HG03196 (cell line): Measurements from ENCODE around the gene NBPF1.
"Not testable (repeated sequence)": the region's sequence is repeated elsewhere in the genome, so short reads cannot be mapped to it uniquely, and the experiment has no call there.

ENCODE experiments used
- ATAC-seq: cut with Tn5 transposase; IDR thresholded peaks from one replicate; pipeline ENCODE4 v1.9.1; 2021; ENCODE audit not compliant: unreplicated experiment

NBPF1 gene

DNA sequence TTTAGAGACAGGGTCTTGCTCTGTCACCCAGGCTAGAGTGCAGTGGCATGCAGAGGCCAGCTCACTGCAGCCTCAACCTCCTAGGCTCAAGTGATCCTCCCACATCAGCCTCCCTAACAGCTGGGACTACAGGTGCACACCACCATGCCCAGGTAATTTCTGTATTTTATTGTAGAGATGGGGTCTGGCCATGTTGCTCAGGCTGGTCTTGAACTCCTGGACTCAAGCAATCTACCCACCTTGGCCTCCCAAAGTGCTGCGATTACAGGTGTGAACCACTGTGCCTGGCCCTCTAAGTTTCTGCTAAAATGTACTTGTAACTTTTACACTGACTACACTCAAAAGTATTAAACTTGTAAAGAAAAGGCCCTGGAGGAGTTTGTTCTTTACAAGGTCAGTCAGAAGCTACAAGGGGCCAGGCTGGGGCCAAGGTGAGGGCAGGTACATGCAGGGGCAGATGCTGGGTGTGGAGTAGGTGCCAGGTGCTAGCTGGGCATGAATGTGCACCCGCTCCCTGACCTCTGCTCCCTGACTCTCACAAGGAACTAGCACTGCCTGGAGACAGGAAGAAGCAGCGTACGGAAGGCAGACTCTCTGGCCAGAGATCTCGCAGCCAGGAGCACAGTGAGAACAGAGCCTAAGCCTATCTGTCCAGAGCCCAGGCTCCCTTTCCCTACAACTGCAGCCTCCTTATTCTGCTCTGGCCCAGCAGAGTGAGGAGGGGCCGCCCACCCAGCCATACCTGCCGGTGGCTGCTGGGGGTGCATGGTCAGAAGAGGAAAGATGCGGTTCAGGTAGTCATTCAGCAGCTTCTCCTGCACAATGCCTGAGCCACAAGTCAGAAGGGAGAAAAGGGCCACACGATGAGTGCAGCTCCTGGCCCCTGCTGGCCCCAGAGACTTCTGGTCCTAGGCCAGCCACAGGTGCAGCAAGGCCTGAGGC, 28.9 kb upstream of the NBPF1 start:
- not testable (repeated sequence) for ATAC-seq

DNA sequence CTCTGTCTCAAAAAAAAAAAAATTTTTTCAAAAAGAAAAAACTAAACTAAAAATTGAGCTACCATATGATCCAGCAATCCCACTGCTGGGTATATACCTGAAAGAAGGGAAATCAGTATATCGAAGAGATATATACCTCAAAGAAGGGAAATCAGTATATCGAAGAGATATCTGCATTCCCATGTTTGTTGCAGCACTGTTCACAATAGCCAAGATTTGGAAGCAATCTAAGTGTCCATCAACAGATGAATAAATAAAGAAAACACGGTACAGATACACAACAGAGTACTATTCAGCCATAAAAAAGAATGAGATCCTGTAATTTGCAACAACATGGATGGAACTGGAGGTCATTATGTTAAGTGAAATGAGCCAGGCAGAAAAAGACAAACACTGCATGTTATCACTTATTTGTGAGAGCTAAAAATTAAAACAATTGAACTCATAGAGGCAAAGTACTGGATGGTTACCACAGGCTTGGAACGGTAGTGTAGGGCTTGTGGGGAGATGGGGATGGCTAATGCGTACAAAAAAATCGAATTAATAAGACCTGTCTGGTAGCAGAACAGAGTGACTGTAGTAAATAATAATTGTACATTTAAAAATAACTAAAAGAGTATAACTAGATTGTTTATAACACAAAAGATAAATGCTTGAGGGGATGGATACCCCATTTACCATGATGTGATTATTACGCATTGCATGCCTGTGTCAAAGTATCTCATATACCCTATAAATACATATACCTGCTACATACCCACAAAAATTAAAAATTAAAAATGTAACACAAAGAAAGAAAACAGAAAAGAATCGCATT, 28.0 kb upstream of the NBPF1 start:
- not testable (repeated sequence) for ATAC-seq

DNA sequence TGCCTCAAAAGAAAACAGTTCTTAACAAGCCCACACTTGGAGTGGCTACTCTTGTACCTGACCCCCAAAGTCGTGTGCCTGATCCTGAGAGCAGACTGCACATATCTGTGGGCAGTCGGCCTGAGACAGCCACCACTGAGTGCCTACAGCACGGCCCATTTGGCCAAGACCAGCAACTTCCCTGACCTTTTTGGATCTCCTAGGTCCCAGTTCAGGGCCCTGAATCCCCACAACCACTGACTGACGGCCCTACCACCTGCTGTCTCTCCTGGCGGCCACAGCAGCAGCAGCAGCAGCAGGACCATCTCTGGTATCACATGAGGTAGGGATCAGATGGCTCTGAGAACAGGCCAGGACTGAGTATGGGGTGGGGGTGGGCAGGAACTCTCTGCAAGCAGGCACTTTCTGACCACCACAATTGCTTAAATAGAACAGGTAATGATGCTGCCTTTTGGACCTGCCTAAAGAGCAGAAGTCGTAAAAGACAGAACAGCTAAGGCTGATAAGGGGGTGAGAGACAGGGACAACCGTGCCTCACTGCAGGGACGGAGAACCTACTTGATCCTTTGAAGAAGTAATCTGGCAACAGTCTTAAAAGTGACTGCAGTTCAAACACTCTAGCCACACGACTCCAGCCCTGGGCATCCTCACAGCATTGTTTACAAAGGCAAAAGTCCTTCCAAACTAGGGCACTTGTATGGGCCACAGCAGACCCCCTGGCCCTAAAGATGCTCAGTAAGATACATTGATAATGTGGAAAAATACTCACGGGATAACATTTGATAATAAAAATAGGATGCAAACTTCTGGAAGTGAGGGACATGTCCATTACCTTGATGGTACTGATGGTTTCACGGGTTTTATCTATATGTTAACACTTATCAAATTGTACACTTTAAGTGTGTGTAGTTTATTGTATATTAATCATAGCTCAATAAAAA, 26.0 kb upstream of the NBPF1 start:
- not testable (repeated sequence) for ATAC-seq

DNA sequence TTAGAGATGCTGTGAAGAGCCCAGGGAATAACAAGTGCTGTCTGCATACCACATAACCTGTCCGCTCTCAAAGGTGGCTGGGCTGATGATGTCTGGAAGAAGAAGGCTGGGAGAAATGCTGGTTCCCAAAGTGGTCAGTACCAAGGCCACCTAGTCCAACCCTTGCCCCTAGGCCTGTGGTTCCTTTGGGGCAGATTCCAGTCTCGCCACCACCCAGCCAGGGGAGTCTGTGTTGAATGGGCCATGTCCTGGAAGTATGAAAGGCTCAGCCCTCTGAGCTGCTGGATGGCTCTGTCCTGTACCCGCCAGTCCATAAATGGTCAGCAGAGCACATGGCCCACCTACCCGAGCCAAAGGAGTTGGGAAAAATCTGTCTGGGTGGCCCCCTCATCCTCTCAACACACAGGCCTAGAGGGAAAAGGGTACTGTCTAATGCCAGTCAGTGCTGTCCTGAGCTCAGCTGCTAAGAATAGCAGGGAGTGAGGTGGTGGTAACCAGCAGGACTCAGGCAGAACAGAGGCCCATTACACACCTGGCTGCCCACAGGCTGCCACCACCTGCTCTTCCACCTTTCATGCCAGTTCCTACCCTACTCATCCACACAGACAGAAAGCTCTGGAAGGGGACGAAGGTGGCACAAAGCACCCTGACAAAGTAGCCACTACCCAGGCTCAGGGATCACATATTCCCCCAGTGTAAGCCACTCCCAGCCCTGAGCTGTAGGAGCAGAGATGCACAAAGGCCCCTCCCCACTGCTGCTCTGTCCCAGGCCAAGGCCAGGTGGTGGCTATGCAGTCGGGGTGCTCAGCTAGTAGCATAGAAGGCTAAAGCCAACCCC, 24.8 kb upstream of the NBPF1 start:
- ATAC-seq = not testable (repeated sequence)

GRCh38 chr1:16636551-16637195, 23.3 kb upstream of the NBPF1 start:
- ATAC-seq = not testable (repeated sequence)

- ATAC-seq = not testable (repeated sequence)
Measured at GRCh38 chr1:16635959-16636358, 22.6 kb upstream of the NBPF1 start.

GRCh38 chr1:16633540-16634282, 20.3 kb upstream of the NBPF1 start:
- not testable (repeated sequence) for ATAC-seq

DNA sequence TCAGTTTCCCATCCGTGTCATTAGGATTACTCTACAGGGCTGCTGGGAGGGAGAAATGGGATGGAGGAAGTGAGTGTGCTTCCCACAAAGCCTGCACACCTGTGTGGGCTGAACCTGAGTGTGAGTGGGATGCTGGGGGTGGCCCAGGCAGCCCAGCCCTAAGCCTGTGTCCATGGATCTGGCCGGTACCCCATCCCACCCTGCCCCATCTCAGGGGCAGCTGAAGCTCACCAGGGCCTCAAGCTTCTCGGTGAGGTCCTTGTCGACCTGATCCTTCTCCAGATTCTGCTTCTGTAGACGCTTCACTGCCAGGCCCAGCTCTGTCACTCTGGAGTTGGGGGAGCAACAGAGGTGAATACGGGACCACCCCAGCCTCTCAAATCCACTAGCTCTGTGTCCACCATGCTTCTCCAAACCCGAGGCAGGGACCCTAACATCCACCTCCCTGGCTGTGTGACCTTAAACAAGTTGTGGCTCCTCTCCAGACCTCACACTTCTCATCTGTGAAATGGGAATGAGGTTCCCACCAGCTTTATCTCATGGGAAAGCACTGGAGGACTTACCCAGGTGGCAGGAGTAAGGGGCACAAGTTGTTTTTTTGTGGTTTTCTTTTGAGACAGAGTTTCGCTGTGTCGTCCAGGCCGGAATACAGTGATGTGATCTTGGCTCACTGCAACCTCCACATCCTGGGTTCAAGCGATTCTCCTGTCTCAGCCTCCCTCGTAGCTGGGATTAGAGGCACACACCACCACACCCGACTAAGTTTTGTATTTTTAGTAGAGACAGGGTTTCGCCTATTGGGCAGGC, 18.9 kb upstream of the NBPF1 start:
- ATAC-seq = not testable (repeated sequence)

GRCh38 chr1:16631248-16632043, 18.1 kb upstream of the NBPF1 start:
- ATAC-seq = no peak

GRCh38 chr1:16630661-16631247, 17.4 kb upstream of the NBPF1 start:
- no peak for ATAC-seq

DNA sequence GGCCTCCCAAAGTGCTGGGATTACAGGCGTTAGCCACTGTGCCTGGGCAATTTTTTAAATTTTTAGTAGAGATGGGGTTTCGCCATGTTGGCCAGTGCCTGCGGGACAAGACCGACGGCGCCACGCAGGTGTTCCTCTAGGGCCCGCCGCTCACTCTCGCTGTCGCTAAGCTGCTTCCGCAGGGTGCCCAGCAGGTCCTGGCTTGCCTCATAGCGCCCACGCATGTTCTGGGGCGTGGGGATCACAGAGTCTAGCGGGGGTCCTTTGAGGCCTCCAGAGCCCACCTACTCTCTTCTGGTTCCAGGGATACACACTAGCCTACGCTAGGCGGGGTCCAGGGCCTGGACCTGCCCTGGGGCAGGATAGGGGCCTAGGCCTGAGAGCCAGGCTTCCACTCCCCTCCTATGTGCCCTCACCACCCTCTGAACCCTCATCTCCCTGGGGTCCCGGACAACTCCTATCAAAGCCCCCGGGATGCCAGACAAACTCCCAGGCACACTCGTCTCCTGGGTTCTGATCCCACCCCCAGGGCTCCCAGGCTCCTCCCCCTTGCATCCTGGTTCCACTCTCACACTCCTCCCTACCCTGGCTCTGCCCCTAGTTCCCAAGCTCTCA, 16.7 kb upstream of the NBPF1 start:
- ATAC-seq = not testable (repeated sequence)

DNA sequence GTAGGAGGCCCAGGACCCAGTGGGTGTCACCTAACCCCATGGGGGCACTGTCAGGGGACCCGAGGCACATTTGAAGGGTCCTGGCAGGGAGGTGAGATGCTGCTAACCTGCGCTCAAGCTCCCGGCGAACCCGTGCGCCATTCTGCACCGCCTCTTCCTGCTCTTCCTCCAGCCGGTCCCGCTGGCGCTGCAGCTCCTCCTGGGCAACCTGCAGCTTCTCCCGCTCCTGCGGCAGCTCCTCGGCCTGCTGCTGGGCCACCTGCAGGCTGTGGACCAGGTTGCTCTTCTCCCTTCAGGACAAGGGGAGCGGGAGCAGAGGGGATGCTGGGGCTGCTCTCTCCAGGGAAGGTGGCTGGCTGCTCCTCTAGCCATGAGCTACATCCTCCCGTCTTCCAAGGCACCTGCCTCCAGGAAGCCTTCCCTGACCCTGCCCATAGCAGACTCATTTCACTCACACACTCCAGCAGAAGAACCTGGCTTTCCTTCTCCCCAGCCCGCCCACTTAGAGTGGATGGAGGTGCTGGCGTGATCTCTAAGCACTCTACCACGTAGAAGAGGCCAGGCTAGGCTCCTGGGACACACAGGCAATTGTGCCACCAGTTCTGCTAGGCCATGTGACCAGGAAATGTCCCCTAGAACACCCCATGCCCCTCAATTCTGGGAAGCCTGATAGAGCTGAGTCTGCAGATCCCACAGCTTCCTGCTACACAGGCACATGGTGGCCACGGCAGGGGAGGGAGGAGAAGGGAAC, 15.2 kb upstream of the NBPF1 start:
- ATAC-seq = no peak

GRCh38 chr1:16626409-16626983, 13.1 kb upstream of the NBPF1 start:
- ATAC-seq = not testable (repeated sequence)

DNA sequence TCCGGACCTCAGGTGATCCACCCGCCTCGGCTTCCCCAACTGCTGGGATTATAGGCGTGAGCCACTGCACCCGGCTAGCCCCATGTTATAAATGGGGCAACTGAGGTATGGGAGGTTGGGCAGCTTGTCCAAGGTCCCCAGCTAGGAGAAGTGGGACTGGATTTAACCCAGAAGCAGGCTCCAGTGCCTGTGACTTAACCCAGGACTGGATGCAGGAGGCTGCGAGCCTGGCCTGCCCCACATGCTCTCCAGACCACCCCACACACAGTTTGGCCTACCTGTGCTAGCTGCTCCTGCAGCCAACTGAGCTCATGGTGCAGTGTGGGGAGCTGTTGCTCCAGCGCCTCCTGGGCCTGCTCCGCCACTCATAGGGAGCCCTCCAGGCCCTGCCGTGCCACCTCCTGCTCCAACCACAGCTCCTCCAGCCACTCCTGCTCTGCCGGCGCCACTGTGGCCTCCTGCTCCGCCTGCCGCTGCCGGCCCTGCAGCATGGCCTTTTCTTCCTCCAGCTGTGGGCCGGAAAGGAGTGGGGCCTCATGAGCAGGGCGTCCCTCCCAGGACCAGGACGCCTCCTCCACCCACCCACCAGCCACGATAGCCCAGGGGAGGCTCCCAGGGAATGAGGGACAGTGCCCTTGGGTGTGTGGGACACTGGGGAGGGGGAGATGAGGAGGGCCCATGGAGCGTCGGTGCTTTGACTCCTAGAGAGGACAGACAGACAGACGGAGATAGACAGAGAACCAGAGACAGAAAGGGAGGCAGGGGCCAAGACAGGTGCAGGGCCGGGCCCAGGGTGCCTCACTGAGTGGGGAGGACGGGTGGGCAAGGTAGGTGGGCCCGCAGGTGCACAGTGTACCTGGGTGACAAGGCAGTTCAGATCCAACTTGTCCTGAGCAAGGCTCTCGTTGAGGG, 12.4 kb upstream of the NBPF1 start:
- no peak for ATAC-seq
